ENCODE measurements around the gene MTFR2. TPM values are rescaled to one million over a fixed set of nuclear protein-coding genes. Genes with fewer than 3 reads are reported as not detected.
A peak's percentile ranks its signal among the peaks of the same experiment; 100 is the strongest.
"Not testable (repeated sequence)": the region's sequence is repeated elsewhere in the genome, so short reads cannot be mapped to it uniquely, and the experiment has no call there.

The MTFR2 gene
- total and polyA plus RNA-seq, 2 donors (not counting 3 experiments of a cell fraction or from before 2014, with no cell fraction given), result 7.7 to 8.7 TPM

GRCh38 chr6:136224974-136225373, 25.1 kb downstream of the MTFR2 start:
- dilution Hi-C loops (cut with MboI; ENCODE audit: extremely low pct_ligation_motif_present, low sequenced_read_pairs); H2AFZ ChIP-seq (ENCODE audit: low read depth, low read length); H3K4me2 ChIP-seq (ENCODE audit: insufficient read depth, low read length); H3K4me1 ChIP-seq (ENCODE audit: control insufficient read depth, extremely low read depth, insufficient read depth, low read length); H3K9ac ChIP-seq (replicated peaks; ENCODE audit: extremely low read depth, insufficient read depth, low read length); H3K9me1 ChIP-seq (replicated peaks; ENCODE audit: control insufficient read depth, extremely low read depth, insufficient read depth, low read length); FAIRE-seq; H3K9me3 ChIP-seq (replicated peaks; ENCODE audit: control insufficient read depth, insufficient read depth, low read length); DNase-seq (ENCODE audit: low read depth, low spot score); H3K4me3 ChIP-seq (replicated peaks in 1 of 3; ENCODE audit: insufficient read depth in 1 of 3, low read depth in 1 of 3, low read length in 3 of 3); H3K27ac ChIP-seq (ENCODE audit: insufficient read depth, low read depth, low read length); H3K27me3 ChIP-seq (ENCODE audit: control insufficient read depth in 2 of 2, insufficient read depth in 2 of 2, low read length in 2 of 2); H3K36me3 ChIP-seq (ENCODE audit: control insufficient read depth in 2 of 2, extremely low read depth in 1 of 2, insufficient read depth in 2 of 2, low read length in 2 of 2); H4K20me1 ChIP-seq (replicated peaks; ENCODE audit: control insufficient read depth, extremely low read depth, insufficient read depth, low read length); H3K79me2 ChIP-seq (ENCODE audit: control insufficient read depth, insufficient read depth, low read length); POLR2A ChIA-PET: not testable (repeated sequence)
- intact Hi-C loops (cut with micrococcal nuclease), result loop anchor here (1.0 kb wide), 1 partner anchor 374 kb away; the partner anchor contains the start of gene PDE7B
- TSS peak; percentile 41 for BruUV-seq (replicated peaks)
- CTCF ChIA-PET, result interaction anchor here (1.3 kb wide), 1 partner anchor 93 kb away, joined by 3 read pairs; no protein-coding TSS in a partner anchor

GRCh38 chr6:136216503-136217401, 33.4 kb downstream of the MTFR2 start:
- TF ChIP-seq JUN (IDR thresholded peaks at IDR 0.05; ENCODE audit: borderline replicate concordance, insufficient read depth, insufficient read length, low read depth) (no peak), POLR2AphosphoS5 (IDR thresholded peaks at IDR 0.05; ENCODE audit: insufficient read depth, low read depth, low read length) (no peak), CTCF (IDR thresholded peaks at IDR 0.05; ENCODE audit: extremely low read depth in 1 of 2, insufficient read depth in 1 of 2, low read depth in 1 of 2, low read length in 2 of 2) (no peak), GATA2 (IDR thresholded peaks at IDR 0.05; ENCODE audit: insufficient read depth, insufficient read length, low read depth, low read length) (no peak), FOS (IDR thresholded peaks at IDR 0.05; ENCODE audit: borderline replicate concordance, insufficient read depth, low read length) (no peak), MAX (IDR thresholded peaks at IDR 0.05; ENCODE audit: insufficient read depth, insufficient read length) (no peak), MYC (IDR thresholded peaks at IDR 0.05; ENCODE audit: low read depth, low read length) (no peak), POLR2A (IDR thresholded peaks at IDR 0.05; ENCODE audit: low read depth, low read length) (no peak), EZH2 (IDR thresholded peaks at IDR 0.05; ENCODE audit: borderline replicate concordance, low read depth, low read length, severe bottlenecking) (no peak)
- H2AFZ ChIP-seq (ENCODE audit: low read depth, low read length), result no peak overlapping the region
- H3K27me3 ChIP-seq (ENCODE audit: control insufficient read depth in 2 of 2, insufficient read depth in 2 of 2, low read length in 2 of 2), result no peaks in the 10 kb centered on the region
- FAIRE-seq (no peak), DNase-seq (ENCODE audit: low read depth, low spot score) (no peak)
- H3K9me1 ChIP-seq (replicated peaks; ENCODE audit: control insufficient read depth, extremely low read depth, insufficient read depth, low read length), result no peaks in the 10 kb centered on the region
- H3K9me3 ChIP-seq (replicated peaks; ENCODE audit: control insufficient read depth, insufficient read depth, low read length), result no peaks in the 10 kb centered on the region
- no peaks in the 10 kb centered on the region for H4K20me1 ChIP-seq (replicated peaks; ENCODE audit: control insufficient read depth, extremely low read depth, insufficient read depth, low read length)
- H3K9ac ChIP-seq (replicated peaks; ENCODE audit: extremely low read depth, insufficient read depth, low read length), result no peak overlapping the region
- intact Hi-C loops (cut with micrococcal nuclease) (no loop called here), dilution Hi-C loops (cut with MboI; ENCODE audit: extremely low pct_ligation_motif_present, low sequenced_read_pairs) (no loop called here)
- ChIA-PET POLR2A (no interaction called here), CTCF (interaction anchor here (1.2 kb wide), 1 partner anchor 13 kb away, joined by 4 read pairs; no protein-coding TSS in a partner anchor)
- no peaks in the 10 kb centered on the region for H3K79me2 ChIP-seq (ENCODE audit: control insufficient read depth, insufficient read depth, low read length)
- no peak overlapping the region for H3K27ac ChIP-seq (ENCODE audit: insufficient read depth, low read depth, low read length)
- no peak overlapping the region for H3K4me2 ChIP-seq (ENCODE audit: insufficient read depth, low read length)
- H3K4me3 ChIP-seq (replicated peaks in 1 of 3; ENCODE audit: insufficient read depth in 1 of 3, low read depth in 1 of 3, low read length in 3 of 3), result no peak overlapping the region
- H3K4me1 ChIP-seq (ENCODE audit: control insufficient read depth, extremely low read depth, insufficient read depth, low read length), result no peaks in the 10 kb centered on the region
- no TSS peak for BruUV-seq (replicated peaks)
- no peaks in the 10 kb centered on the region for H3K36me3 ChIP-seq (ENCODE audit: control insufficient read depth in 2 of 2, extremely low read depth in 1 of 2, insufficient read depth in 2 of 2, low read length in 2 of 2)
